DMS 273 (cell line): ENCODE data around the gene TTLL9.

Experiments
- DNase-seq: peaks from one replicate; lab custom pipeline; 2025; ENCODE audit not compliant: unreplicated experiment; lab: John Stamatoyannopoulos, UW

TTLL9 gene

DNA sequence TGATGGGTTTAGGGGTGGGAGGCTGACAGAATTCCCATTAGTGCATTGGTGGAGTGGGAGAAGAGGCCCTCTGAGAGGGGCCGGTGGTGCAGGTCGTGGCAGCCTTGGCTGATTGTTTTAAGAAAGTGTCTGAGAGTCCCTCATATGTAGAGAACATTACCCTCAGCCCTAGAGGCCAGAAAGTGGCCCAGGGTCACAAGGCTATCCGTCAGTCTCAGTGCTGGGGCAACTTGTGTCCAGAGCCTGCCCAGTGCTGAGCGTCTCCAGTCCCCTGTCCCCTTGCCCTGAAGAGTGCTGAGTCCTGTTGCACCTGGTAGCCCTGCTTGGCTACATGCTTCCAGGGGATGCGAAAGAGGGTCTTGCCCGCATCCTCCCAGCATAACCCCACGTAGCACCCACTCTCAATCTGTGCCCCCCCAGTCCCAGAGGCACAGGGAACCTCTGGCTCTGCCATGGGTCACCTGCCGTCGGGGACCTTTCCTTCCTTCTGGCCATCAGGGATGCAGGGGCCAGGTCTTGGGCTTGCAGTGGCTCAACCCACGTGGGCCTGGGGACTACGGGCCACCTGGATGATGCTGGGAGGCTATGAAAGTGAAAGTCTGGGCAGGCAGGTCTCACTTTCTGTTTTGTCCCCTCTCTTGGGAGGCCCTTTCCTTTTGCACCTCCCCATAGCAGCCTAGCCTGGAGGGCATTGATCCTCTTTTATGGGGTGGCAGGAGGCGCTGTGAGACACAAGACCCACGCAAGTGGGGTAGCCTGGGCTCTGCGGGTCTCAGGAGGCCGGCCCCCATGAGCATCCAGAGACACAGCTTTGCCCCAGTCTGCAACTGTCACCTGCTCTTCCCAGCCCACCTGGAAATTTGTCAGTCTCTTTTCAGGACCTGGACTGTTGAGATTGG is 12.3 kb upstream of the TTLL9 start:
- DNase-seq = no peak

DNA sequence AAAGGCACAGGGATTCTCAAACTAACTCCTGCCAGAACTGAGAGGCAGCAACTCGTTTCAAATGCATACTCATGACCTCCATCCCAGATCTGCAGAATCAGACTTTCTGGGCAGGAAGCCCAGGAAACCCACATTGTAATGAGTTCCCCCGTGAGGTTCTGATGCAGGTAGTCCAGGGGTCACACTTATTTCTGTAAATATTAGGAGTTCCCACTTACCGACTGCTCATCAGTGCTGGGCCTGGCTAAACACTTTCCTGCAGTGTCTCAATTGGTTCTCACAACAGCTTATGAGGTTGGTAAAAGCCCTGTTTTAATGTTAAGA is 11.7 kb upstream of the TTLL9 start:
- DNase-seq = no peak

DNA sequence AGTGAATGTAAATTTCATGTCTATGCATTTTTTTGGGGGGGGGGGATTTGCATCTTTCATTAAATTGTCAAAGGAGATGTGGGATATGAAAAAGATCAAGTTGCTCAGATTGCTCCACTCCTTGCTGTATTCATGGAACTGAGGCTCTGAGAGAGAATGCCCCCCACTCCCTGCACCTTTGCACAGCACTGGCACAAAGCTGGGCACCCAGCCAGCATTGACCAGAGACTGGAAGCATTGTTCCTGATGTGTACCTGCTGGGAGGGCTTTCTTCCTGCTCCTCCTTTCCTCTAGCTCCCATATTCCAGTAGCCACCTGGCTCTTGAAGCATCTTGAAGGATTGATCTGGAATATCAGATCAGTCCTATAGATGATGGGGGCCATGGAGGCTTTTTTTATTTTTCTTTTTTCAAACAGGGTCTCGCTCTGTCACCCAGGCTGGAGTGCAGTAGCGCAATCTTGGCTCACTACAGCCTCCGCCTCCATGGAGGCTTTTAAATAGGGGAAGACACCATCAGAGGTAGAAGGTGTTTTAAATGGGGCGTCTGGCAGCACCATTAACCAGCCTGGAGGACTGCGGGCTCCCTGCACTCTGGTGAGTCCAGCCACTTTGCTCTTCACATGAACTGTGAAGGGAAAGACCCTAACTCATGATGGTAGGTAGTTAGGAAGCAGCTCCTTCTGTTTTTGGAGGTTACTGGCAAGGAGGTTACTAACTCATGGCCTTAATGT is 11.0 kb upstream of the TTLL9 start:
- DNase-seq = no peak

DNA sequence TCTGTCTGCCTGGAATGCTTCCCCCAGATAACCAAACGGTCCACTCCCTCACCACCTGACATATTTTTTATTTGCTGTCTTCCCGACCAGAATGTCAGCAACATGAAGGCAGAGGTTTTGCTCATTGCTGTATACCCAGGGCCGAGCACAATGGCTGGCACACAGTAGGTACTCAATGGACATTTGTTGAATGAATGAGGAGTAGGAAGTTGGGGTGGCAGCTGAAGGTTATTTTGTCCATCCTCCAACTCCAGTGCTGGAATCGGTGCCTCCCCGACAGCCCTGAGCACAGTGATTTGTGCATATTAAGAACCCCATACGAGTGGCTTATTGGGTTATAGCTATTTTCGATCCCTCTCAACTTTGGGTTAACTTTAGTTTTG is 10.4 kb upstream of the TTLL9 start:
- DNase-seq = no peak

DNA sequence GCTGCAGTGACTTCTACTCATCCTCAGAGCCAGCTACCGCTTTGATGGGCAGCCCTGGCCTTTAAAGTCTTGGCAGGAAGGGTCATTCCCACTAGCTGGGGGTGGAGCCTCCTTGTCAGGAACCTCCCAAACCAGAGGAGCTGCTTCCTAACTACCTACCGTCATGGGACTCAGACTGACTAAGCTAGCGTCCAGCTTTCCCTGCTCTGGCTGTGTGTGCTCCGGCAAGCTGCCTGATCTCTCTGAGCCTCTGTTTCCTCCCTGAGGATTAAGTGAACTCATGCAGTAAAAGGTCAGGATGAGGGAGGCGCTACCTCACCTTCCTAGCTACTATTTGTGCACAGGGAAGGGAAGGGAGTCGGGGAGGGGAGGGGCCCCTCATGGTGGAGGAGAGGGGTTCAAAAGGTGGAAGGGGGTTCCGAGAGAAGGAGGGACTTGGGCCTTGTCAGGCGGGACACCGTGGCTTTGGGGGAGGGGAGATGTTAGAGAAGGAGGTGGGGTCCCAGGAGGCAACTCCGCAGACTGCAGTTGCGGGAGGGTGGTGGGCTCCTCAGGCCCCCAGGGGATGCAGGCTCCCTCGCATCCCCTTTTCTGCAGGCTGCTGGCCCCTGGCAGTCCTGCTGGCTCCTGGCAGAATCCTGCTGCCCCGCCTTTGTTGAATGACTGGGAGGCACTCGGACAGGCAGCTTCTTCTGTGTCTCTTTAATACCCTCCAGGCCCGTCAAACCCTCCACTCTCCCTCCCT is 9.9 kb upstream of the TTLL9 start:
- no peak for DNase-seq

DNA sequence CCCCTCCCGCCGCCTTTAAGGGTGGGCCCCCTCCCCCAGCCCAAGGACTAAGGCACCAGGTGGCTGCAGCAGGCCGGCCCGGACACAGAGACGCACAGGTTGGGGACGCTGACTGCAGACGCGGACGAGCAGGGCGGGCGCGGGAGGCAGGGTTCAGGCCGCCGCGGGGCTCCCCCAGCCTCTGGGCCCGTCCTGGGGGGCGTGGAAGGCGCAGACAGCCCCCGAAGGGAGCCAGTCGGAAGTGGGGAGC is 9.4 kb upstream of the TTLL9 start:
- peak; percentile 62 for DNase-seq

DNA sequence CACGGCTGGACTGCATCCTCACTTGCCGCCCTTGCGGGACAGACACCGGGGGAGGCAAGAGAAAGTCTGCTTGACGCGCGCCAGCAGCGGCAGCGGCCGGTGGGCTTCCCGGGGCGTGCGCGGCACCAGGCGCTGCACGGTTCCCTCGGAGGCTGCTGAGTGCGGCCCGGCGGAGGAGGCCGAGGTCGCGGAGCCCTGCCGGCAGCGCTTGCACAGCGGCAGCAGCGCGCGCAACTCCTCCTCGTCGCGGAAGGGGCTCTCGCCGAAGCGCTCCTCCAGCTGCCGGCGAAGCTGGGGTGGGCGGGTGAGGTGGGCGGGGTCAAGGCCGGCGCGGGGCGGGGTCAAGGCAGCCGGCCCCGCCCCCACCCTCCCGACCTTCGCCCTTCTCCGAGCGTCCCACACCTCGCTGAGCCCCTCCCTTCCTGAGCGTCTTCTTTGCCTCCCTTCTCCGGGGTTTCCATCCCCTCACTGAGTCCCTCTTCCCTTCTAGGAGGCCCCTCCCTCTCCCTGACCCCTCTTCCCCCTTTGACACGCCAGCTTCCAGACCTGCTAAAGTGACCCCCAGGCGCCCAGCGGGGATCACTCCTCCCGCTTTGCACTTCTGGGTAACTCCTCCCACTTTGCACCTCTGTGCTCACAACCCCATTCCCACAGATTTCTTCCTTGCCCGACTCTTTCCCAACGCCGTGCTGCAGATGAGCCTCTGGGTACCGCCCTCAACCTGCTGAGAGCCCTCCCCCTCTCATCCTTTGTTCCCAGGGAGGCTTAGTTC is 8.9 kb upstream of the TTLL9 start:
- peak; percentile 93 for DNase-seq

DNA sequence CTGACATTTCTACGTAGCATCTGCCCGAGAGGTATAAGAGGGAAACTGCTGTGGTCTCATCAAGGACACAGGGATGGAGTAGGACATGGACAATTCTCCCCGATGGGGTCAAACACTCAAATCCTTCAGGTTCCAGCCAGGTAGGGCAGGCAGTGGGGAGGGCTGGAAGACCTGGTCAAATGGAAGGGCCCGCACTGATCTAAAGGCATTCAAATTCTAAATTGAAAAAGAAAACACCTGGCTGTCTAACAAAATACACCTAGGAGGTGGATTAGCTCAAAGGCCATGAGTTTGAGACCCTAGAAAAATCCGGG is 8.3 kb upstream of the TTLL9 start:
- DNase-seq = no peak

DNA sequence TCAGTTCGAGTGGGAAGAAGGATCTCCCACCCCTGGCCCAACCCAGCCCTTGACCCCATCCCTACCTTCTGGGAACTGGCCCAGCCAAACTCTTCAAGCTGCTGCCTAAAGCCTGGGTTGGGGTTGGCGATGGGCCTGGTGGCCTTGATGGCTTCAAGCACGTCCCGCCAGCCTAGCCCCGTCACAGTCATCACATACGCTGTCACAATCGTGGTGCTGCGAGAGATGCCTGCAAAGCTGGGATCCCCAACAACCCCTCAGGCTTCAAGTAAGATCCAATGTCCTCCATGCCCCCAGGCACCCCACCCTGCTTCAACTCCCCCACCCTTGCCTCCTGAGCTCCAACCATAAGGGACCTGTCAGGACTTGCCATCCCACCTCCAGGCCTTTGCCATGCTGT is 7.9 kb upstream of the TTLL9 start:
- no peak for DNase-seq

DNA sequence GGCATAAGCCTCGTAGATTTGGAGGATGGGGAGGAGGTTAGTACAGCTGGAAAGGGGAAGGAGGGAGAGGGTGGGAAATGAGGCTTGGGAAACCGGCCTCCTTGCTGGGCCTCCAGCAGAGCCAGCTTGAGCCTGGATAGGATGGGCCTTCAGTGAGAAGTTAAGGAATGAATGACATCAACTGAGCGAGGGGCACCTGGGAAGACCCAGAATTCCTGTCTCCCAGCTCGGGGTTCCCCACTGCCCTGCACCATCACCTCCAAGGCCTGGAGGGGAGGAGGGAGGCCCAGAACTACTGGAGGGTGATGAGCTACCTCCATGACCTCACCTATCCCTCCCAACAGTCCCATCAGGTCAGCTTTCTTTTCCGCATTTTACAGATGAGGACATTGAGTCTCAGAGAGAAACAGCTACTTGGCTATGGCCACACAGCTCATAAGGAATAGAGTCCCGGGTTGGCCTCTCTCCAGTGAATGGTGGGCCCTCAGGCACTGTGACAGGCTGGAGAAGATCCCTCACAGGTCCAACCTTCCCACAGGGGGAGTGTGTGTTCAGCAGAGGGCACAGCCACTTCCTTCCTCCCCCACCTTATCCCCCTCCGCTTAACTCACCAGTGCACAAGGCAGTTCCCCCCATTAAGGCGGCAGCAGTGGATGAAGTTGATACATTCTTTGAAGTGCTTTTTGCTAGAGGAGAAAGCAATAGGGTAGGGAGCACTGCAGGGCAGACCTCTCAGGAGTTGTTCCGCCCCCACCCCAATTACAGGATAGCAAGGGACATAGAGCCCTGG is 6.9 kb upstream of the TTLL9 start:
- no peak for DNase-seq

DNA sequence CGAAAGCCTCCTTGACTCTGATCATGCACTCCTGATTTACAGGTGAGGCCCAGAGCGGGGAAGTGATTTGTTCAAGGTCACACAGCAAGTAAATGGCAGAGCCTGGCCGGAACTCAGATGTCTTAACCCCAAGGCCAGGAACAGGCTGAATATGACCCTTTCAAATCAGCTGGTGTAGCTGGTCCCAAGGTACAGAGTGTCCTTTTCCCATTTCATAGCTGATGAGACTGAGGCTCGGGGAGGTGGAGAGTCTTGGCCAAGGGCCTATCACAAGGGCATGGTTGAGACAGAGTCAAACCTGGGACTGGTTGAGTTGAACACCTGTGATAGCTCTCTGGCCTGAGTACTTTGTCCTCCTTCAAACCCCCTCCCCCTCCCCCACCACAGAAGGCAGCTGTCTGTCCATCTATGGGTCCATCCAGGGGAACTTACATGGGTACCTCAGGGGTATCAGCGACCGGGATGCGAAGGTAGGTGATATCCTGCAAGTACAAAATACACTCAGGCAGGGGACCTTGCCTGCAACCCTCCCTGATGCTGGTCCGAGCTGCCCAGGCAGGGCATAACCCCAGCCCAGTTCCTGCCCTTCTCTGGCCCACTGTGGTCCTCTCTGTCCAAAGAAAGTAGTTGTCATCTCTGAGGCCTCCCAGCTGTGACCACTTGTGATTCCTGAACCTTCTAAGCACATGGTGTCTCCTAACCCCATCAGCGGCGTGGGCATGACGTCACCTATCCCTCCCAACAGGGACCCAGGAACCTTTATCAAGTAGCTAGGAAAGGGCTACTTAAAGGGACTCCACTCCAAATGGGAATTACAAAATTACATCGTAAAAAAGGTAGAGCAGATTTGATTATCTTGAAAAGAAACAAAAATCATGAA is 5.7 kb upstream of the TTLL9 start:
- DNase-seq = no peak

DNA sequence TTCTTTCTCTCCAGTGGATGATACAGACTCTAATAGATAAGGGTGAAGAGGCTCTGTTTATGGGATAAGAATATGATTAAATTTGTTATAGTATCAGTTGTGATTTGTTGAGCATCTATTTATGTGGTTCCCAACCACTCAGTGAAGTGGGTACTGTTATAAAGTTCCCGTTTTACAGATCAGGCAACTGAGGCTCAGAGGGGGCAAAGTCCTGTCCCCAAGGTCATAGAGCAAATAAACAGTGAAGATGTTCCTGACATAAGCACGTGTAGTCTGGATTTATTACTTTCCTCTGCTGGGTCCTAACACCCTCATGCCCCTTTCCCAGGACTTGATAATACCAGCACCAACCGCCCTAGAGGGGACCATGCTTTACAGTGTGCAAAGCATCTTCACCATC is 4.2 kb upstream of the TTLL9 start:
- no peak for DNase-seq

DNA sequence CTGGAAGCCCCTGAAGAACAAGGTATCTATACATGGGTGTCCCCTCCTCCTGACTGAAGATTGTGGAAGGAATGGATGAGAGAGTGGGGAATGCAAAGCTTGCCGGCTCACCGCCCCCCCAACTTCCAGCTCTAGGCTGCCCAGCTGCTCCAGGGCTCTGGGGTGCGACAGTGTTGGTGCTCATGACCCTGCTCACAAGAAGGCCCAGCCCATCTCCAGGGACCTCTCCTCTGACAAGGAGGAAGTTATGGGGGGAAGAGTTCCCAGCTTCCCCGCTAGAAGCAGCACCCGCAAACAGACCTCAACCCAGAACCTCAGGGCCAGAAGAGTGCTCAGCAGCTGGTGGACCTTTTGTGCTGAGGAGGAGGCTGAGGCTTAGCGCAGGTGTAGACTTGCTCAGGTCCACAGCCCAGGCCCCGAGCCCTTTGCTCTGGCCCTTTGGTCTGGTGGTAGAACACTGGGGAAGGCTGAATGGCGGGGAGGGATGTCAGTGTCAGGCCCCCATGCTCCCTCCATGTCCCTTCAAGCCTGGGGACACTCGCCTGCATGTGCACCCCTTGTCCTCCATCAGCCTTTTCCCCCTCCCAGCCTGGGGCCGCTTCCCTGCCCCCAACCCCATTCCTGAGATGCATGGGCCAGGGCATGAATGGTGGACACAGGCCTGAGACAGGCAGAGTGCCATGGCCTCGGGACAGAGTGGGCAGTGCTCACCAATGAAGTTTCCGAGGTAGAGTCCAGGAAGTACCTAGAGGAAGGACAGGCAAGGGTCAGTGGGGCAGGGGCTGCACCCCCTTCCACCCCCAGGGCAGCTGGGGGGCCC is 1.4 kb upstream of the TTLL9 start:
- DNase-seq = no peak

DNA sequence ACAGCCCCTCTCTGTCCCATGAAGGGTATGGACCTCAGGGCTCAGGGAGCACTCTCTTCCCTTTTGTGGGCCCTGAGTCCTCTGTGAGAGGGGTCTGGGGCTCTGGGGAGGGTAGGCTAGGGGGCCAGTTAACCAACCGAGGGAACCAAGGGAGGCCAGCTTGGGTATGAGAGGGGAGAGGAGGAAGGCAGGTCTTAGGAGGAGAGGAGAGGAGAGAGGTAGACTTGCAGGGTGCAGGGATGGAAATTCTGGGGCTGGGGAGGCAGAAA is 827 bp upstream of the TTLL9 start:
- no peak for DNase-seq

DNA sequence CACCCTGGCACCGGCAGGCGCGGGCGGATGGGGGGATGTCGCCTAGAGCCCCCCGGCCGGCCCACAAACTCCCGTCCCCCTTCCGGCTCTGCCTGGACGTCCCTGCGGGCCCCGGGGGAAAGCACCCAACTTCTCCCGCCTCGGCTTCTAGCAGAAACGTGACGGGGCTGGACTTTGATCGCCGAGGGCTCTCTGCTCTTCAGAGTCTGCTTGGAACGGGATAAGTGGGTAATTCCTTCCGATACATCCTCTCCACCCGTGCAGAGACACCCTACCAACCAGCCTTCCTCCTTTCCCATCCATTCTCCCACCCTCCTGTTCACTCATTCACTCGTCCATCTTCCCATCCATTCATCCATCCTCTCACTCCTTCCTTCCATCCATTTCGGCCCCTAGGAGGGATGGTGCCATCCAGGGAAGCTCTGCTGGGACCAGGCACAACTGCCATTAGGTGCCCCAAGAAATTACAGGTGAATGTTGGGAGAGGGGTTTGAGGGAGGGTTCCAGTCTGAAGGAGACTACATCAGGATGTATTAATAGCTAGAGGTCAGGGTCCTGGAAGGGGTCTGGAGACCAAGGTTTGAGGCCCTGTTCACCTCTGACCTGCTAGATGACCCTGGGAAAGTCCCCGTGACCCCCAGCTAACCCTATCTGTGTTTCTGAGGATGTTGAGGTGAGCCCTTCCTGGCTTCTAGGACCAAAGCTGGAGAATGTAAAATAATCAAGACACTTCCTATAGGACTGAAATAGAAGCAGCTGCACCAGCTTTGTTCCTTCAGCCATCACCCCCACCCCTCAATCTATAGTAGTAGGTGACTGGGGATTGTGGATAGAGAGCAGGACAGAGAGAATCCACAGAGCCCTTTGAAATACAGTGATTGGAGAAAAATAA is 538 bp downstream of the TTLL9 start:
- DNase-seq = no peak

DNA sequence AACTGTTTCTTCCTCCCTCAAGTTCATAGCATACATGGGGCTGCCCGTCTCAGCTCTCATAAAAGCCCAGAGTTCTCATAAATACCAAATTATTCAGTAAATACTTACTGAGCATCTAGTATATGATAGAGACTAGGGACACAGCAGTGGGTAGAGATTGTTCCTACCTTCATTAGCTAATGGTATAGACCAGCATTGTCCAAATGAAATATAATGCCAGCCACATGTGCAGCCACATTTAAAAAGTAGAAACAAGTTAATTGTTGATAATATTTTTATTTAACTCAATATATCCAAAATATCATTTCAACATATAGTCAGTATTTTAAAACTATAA is 1.2 kb downstream of the TTLL9 start:
- no peak for DNase-seq

DNA sequence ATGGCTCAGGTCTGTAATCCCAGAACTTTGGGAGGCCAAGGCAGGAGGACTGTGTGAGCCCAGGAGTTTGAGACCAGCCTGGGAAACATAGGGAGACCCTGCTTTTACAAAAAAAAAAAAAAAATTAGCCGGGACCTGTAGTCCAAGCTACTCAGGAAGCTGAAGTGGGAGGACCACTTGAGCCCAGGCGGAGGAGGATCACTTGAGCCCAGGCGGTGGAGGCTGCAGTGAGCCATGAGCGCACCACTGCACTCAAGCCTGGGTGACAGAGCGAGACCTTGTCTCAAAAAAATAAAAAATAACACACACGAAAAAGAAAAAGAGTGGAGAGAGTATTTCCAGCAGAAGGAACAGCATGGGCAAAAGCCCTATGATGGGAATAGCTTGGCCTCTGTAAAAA is 2.0 kb downstream of the TTLL9 start:
- DNase-seq = no peak

DNA sequence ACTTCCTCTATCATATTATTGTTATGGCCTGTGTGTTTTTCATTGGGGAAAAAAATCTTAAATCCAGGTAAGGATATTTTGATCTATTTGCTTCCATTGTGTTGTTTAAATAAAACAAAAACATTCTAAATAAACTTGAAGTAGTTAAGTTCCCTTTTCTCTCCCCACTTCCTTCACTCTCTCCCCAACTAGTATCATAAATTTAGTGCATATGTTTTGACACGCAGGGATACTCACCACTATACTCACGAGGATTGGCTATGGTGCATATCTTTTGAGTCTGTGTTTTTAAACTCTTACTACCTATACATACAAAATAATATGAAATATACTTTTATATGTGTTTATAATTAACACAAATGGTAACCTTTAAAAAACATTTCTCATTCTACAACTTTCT is 5.2 kb downstream of the TTLL9 start:
- DNase-seq = no peak

DNA sequence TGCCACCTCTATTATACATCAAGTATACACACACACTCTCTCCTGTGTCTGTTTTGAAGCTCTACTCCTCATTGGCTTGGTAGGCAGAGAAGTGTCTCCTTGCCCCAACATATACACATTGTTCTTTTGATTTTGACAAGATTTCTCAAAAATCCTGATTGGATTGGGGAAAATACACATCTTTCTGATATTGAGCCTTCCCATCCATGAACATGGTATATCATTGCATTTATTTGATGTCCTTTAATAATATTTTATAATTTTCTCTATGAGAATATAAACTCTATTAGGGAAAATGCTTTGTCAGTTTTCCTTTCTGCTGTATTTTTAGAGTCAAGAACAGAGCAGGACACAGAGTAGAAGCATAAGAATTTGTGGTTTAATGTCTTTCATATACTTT is 7.2 kb downstream of the TTLL9 start:
- DNase-seq = no peak
